Nasal cavity respiratory epithelium epithelial cell of viscerocranial mucosa (primary cell): ENCODE results near the gene CEACAM7. TPM values are rescaled to one million over a fixed set of nuclear protein-coding genes. Genes with fewer than 3 reads are reported as not detected.

Experiments used
- total RNA-seq: library from RNA; depleted of rRNA; stranded (reverse); fragments of >200 nt; gene quantifications from 2 replicates; pipeline ENCODE4 v1.2.3, GENCODE V29; 2014

CEACAM7 gene
- total RNA-seq: 0.34 and 2.2 TPM in 2 replicates

DNA sequence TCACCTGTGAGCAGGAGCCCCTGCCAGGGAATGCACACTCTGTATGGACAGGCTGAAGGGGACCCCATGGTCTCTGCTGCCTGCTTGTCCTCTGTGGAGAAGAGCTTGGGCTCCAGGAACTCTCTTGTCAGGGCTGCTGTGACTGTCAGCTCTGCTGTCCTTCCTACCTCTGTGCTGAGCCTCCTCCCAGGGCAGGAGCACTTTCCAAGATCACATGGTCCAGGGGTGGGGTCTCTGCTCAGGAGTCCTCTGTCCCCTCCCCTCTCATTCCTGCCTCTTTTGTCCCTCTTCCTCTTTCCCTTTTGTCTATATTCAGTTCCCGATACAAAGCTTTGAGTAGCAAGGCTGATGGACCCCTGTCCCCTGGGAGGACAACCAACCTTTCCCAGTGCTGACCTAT, at the start of gene CEACAM7:
CEACAM7 (minus strand) TSS at position 173 of the 400 bp plus-strand sequence; CDS start at position 68, 105 bp downstream.

DNA sequence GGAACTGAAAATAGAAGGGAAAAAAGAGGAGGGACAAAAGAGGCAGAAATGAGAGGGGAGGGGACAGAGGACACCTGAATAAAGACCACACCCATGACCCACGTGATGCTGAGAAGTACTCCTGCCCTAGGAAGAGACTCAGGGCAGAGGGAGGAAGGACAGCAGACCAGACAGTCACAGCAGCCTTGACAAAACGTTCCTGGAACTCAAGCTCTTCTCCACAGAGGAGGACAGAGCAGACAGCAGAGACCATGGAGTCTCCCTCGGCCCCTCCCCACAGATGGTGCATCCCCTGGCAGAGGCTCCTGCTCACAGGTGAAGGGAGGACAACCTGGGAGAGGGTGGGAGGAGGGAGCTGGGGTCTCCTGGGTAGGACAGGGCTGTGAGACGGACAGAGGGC, 20.4 kb upstream of the CEACAM7 start, which contains the start of gene CEACAM5:
CEACAM5 (plus strand) TSS at position 146 of the 400 bp plus-strand sequence; CDS start at position 252, 106 bp downstream.

DNA sequence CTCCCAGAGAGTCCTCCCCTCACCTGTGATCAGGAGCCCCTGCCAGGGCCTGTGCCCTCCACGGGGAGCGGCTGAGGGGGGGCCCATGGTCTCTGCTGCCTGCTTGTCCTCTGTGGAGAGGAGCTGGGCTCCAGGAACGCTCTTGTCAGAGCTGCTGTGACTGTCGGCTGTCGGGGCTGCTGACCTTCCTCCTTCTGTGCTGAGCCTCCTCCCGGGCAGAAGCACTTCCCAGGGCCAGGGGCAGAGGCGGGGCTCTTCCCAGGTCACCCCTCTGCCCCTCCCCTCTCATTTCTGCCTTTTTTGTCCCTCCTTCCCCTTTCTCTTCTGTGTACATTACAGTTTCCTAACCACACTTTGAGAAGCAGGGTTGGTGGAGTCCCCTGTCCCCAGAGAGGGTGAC, 61.2 kb downstream of the CEACAM7 start, which contains the start of gene CEACAM4:
CEACAM4 (minus strand) TSS at position 198 of the 400 bp plus-strand sequence; CDS start at position 87, 111 bp downstream.

Other genes starting within 250 kb of the CEACAM7 start
- 32.6 and 33.2 TPM in 2 replicates for gene DMAC2, start 248.4 kb downstream of the CEACAM7 start, total RNA-seq
- gene ERICH4, start 245.1 kb downstream of the CEACAM7 start, total RNA-seq: not detected in 2 replicates
- not detected in 2 replicates for gene CEACAM21, start 112.1 kb downstream of the CEACAM7 start, total RNA-seq
- gene CEACAM4, start 61.2 kb downstream of the CEACAM7 start, total RNA-seq: not detected in 2 replicates
- 2.4 and 8.3 TPM in 2 replicates for gene CEACAM5, start 20.4 kb upstream of the CEACAM7 start, total RNA-seq
- gene CEACAM6, start 67.3 kb upstream of the CEACAM7 start, total RNA-seq: 9.6 and 23.3 TPM in 2 replicates
- 0.07 TPM in 1 of 2 replicates, not detected in the other for gene CEACAM3, start 108.3 kb upstream of the CEACAM7 start, total RNA-seq
- gene LYPD4, start 156.4 kb upstream of the CEACAM7 start, total RNA-seq: not detected in 2 replicates
- not detected in 2 replicates for gene DMRTC2, start 156.8 kb upstream of the CEACAM7 start, total RNA-seq
- gene RPS19, start 172.0 kb upstream of the CEACAM7 start, total RNA-seq: 918 and 1,104 TPM in 2 replicates
- gene CD79A, start 189.0 kb upstream of the CEACAM7 start, total RNA-seq: 0.07 TPM in 1 of 2 replicates, not detected in the other
- 27.3 and 30.3 TPM in 2 replicates for gene ARHGEF1, start 194.9 kb upstream of the CEACAM7 start, total RNA-seq
- under 0.01 and 0.14 TPM in 2 replicates for gene ERFL, start 240.2 kb upstream of the CEACAM7 start, total RNA-seq